Heart left ventricle (tissue), 16 donors: ENCODE data around the gene MAGI1. TPM values are rescaled to one million over a fixed set of nuclear protein-coding genes. Genes with fewer than 3 reads are reported as not detected.
"Not testable (repeated sequence)": the region's sequence is repeated elsewhere in the genome, so short reads cannot be mapped to it uniquely, and the experiment has no call there.

Experiments used
- ATAC-seq, 4 donors: fragments of 200-7000 bp; cut with Tn5 transposase; one replicate each; pipeline ENCODE4 v1.9.1; 2020 to 2022; ENCODE audit warnings: moderate library complexity in 4 of 4, mild to moderate bottlenecking in 3 of 4, moderate number of reproducible peaks in 1 of 4
- DNase-seq, 5 donors: peaks; one replicate each; pipeline ENCODE4 v3.0.0-alpha.2; 2020
- H3K27ac ChIP-seq, 12 donors: fragments of 200-600 bp; sonication (generic) in 4 of 12; one replicate each; pipeline versions ENCODE4 v1.5.0 to v1.8.0; 2016 to 2022; ENCODE audit warnings: mild to moderate bottlenecking in 2 of 12
- H3K27me3 ChIP-seq, 9 donors: fragments of 200-600 bp; sonication (generic) in 2 of 9; one replicate each; pipeline versions ENCODE4 v1.5.1 to v1.8.0; 2016 to 2022; ENCODE audit warnings: mild to moderate bottlenecking in 3 of 9
- H3K36me3 ChIP-seq, 9 donors: fragments of 200-600 bp; sonication (generic) in 2 of 9; one replicate each; pipeline versions ENCODE4 v1.5.0 to v1.8.0; 2018 to 2022; ENCODE audit warnings: mild to moderate bottlenecking in 2 of 9
- H3K4me1 ChIP-seq, 12 donors: fragments of 200-600 bp; sonication (generic) in 4 of 12; one replicate each; pipeline versions ENCODE4 v1.5.0 to v1.8.0; 2016 to 2022; ENCODE audit warnings: mild to moderate bottlenecking in 3 of 12
- H3K4me3 ChIP-seq, 12 donors: fragments of 200-600 bp; sonication (generic) in 4 of 12; one replicate each; pipeline versions ENCODE4 v1.5.0 to v1.8.0; 2017 to 2022; ENCODE audit warnings: mild to moderate bottlenecking in 9 of 12, moderate library complexity in 4 of 12
- H3K9me3 ChIP-seq, 12 donors: fragments of 200-600 bp; sonication (generic) in 4 of 12; one replicate each; pipeline versions ENCODE4 v1.5.0 to v1.8.0; 2016 to 2022; ENCODE audit warnings: mild to moderate bottlenecking in 1 of 12
- CTCF ChIP-seq, 12 donors: fragments of 200-600 bp; sonication (generic) in 4 of 12; IDR thresholded peaks; one replicate each; pipeline versions ENCODE4 v1.5.0 to v1.8.0; 2018 to 2022; ENCODE audit warnings: antibody characterized with exemption in 12 of 12, mild to moderate bottlenecking in 5 of 12
- POLR2A ChIP-seq, 2 donors: fragments of 450-650 bp; IDR thresholded peaks; one replicate each; pipeline ENCODE4 v1.6.1; 2017; ENCODE audit warnings: antibody characterized with exemption in 2 of 2, mild to moderate bottlenecking in 2 of 2, moderate library complexity in 2 of 2
- WGBS, 4 donors: extraction: QIAGEN DNeasy Blood & Tissue Kit in 2 of 4; methylation state at CpG; one replicate each; pipeline versions ENCODE4 v1.1.5 to v1.1.7; 2013 to 2018; 5-methylcytosine and 5-hydroxymethylcytosine counted together
- intact Hi-C, 10 donors: fragments of 100-400 bp; cut with DNase I; formaldehyde crosslinking; loops; one replicate each; pipeline versions ENCODE4 v1.11.1 to v1.14.2; 2022
- polyA plus RNA-seq, 2 donors: library from polyadenylated mRNA; stranded (reverse); fragments of 200-250 nt; gene quantifications; one replicate each; pipeline ENCODE4 v1.2.3, GENCODE V29; 2013
- total RNA-seq, 9 donors: library from RNA; depleted of rRNA in 2 of 9; stranded (reverse); fragments of >200 nt in 2 of 9; fragmentation: NEBNext Ultra II Directional in 3 of 9; extraction: Animal tissue kit (Norgen Biotek cat#: 25700) in 3 of 9; gene quantifications; one replicate each; pipeline versions ENCODE4 v1.1.0 to v1.2.4, GENCODE V29; 2016 to 2023
- donor health status: ischemic (EF 13 %, LVEDD 7.1; RV severe dilation, severe dysfunction).
- donor health status: healthy with polysubstance abuse.
- donor health status: DM: no; HTN: yes; CAD: no.
- donor health status: DM: no; HTN: no; CAD: no.
- donor health status: ischemic (EF 25% LVEDD 6.9; RV normal size, moderate dysfunction).
- donor health status: ischemic (EF 25% LVEDD 5.7; RV mildly dilated, moderate dysfunction).
- donor health status: healthy.
- donor health status: DM: yes; HTN: yes; CAD: no.
- donor health status: ischemic (EF 35%, LVEDD 5.7; RV mildly dilated, moderate dysfunction).
- donor health status: nonischemic (EF 11% LVEDD 7.7; RV severe dilation, severe dysfunction).
- donor health status: DM: yes; HTN: yes; CAD: no.
- donor health status: PGD.
- donor health status: ischemic (EF 29% LVEDD 5.4; RV normal size, mild dysfunction).
- donor health status: nonischemic (EF 23%, LVEDD 6.1; RV moderate dilation, normal function).

Gene MAGI1
- total and polyA plus RNA-seq, 11 donors: 18.5 to 52.1 (median 31.4) TPM

- H3K4me3 ChIP-seq: no peak overlapping the region
- no peaks in the 10 kb centered on the region for H3K36me3 ChIP-seq
- DNase-seq (no peak), ATAC-seq (no peak)
- no peak for TF ChIP-seq POLR2A (IDR thresholded peaks at IDR 0.05)
- no peak for TF ChIP-seq CTCF (IDR thresholded peaks at IDR 0.05)
- WGBS, 4 donors: 70 to 83% (median 76%) methylated on average over 11 to 12 of the region's 12 CpGs
- no peak overlapping the region for H3K27ac ChIP-seq
- peaks cover 0 to 50% (median 25%) of the 10 kb centered on the region in 12 donors for H3K4me1 ChIP-seq
- no peaks in the 10 kb centered on the region for H3K27me3 ChIP-seq
- intact Hi-C loops: no loop called here
- no peaks in the 10 kb centered on the region for H3K9me3 ChIP-seq
Measured at GRCh38 chr3:66028457-66028856, 10.3 kb downstream of the MAGI1 start.

GRCh38 chr3:66027099-66027498, 11.6 kb downstream of the MAGI1 start:
- H3K9me3 ChIP-seq, H3K27ac ChIP-seq, ATAC-seq, H3K27me3 ChIP-seq, DNase-seq, intact Hi-C loops, H3K36me3 ChIP-seq, H3K4me3 ChIP-seq: not testable (repeated sequence)
- H3K4me1 ChIP-seq: peaks cover 0 to 60% (median 27%) of the 10 kb centered on the region in 12 donors
- 98 to 99% (median 98%) methylated on average over 8 of the region's 8 CpGs for WGBS, 4 donors

GRCh38 chr3:66023738-66024385, 14.9 kb downstream of the MAGI1 start:
- Histone ChIP-seq H3K9me3 (no peaks in the 10 kb centered on the region), H3K4me1 (peaks cover 0 to 59% (median 21%) of the 10 kb centered on the region in 12 donors), H3K4me3 (no peak overlapping the region), H3K36me3 (no peaks in the 10 kb centered on the region), H3K27me3 (no peaks in the 10 kb centered on the region), H3K27ac (no peak overlapping the region)
- intact Hi-C loops: no loop called here
- ATAC-seq (no peak), DNase-seq (no peak)
- WGBS, 4 donors: 57 to 75% (median 63%) methylated on average over 3 of the region's 3 CpGs
- TF ChIP-seq CTCF (IDR thresholded peaks at IDR 0.05) (no peak), POLR2A (IDR thresholded peaks at IDR 0.05) (no peak)

GRCh38 chr3:66023229-66023628, 15.5 kb downstream of the MAGI1 start:
- H3K4me3 ChIP-seq: no peak overlapping the region
- no peaks in the 10 kb centered on the region for H3K9me3 ChIP-seq
- 58 to 66% (median 62%) methylated on average over 2 of the region's 2 CpGs for WGBS, 4 donors
- no peaks in the 10 kb centered on the region for H3K27me3 ChIP-seq
- DNase-seq (no peak), ATAC-seq (no peak)
- H3K36me3 ChIP-seq: no peaks in the 10 kb centered on the region
- intact Hi-C loops: no loop called here
- peaks cover 0 to 57% (median 17%) of the 10 kb centered on the region in 12 donors for H3K4me1 ChIP-seq
- no peak for TF ChIP-seq CTCF (IDR thresholded peaks at IDR 0.05)
- no peak for TF ChIP-seq POLR2A (IDR thresholded peaks at IDR 0.05)
- H3K27ac ChIP-seq: no peak overlapping the region

GRCh38 chr3:66021731-66022131, 17.0 kb downstream of the MAGI1 start:
- H3K27ac ChIP-seq: no peak overlapping the region
- intact Hi-C loops: no loop called here
- peak in 1 of 4 donors; percentile 29 for ATAC-seq
- WGBS, 4 donors: 78 to 86% (median 84%) methylated on average over 4 of the region's 4 CpGs
- no peak overlapping the region for H3K4me3 ChIP-seq
- H3K36me3 ChIP-seq: no peaks in the 10 kb centered on the region
- no peaks in the 10 kb centered on the region for H3K9me3 ChIP-seq
- no peak for DNase-seq
- TF ChIP-seq CTCF (IDR thresholded peaks at IDR 0.05) (no peak), POLR2A (IDR thresholded peaks at IDR 0.05) (no peak)
- no peaks in the 10 kb centered on the region for H3K27me3 ChIP-seq
- H3K4me1 ChIP-seq: peaks cover 0 to 65% (median 16%) of the 10 kb centered on the region in 12 donors
